ENCODE data around the gene GUCA2A. TPM values are rescaled to one million over a fixed set of nuclear protein-coding genes. Genes with fewer than 3 reads are reported as not detected.

GUCA2A gene
- total RNA-seq, 1 donor: not detected

DNA sequence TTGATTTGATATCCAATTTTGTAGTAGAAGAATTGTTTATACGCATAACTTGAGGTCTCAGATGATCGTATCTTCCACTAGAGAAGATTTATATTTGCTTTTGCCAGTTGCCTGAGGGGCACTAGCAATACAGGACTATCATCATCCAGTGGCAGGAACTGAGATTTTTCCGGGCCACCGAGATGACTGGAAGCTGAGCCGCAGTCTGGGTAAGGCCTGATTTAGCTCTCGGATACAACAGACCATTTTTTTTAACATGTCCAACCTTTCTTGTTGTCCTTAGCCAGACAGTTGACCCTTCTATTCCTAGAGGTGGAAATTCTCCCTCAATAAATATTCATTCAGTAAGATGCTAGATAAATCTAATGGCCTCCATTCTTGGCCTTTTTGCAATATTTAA lies 36.8 kb downstream of the GUCA2A start:
- DNase-seq (ENCODE audit: low read depth): no peak
- TF ChIP-seq, protein P1, sequence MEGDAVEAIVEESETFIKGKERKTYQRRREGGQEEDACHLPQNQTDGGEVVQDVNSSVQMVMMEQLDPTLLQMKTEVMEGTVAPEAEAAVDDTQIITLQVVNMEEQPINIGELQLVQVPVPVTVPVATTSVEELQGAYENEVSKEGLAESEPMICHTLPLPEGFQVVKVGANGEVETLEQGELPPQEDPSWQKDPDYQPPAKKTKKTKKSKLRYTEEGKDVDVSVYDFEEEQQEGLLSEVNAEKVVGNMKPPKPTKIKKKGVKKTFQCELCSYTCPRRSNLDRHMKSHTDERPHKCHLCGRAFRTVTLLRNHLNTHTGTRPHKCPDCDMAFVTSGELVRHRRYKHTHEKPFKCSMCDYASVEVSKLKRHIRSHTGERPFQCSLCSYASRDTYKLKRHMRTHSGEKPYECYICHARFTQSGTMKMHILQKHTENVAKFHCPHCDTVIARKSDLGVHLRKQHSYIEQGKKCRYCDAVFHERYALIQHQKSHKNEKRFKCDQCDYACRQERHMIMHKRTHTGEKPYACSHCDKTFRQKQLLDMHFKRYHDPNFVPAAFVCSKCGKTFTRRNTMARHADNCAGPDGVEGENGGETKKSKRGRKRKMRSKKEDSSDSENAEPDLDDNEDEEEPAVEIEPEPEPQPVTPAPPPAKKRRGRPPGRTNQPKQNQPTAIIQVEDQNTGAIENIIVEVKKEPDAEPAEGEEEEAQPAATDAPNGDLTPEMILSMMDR (IDR thresholded peaks at IDR 0.05; ENCODE audit: insufficient read depth, low read length): no peak
- H3K4me3 ChIP-seq (ENCODE audit: low read depth, low read length): no peak overlapping the region

DNA sequence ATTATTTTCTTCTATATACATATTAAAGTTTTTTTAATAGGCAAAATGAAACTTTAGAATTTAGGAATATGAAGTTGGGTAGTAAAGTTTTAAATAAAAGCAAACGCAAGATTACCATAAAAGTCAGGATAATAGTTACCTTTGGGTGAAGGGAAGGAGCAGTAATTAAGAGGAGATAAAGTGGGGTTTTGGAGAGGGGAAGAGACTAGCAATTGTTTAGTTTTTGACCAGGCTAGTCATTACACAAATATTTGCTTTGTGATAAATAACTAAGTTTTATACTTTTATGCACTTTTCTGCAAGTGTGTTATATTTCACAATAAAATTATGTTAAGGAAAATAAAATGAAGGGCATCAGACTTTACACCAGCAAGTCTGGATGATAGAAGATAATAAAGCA lies 39.0 kb downstream of the GUCA2A start:
- TF ChIP-seq, protein P1 (IDR thresholded peaks at IDR 0.05; ENCODE audit: insufficient read depth, low read length): no peak
- no peak overlapping the region for H3K4me3 ChIP-seq (ENCODE audit: low read depth, low read length)
- no peak for DNase-seq (ENCODE audit: low read depth)

DNA sequence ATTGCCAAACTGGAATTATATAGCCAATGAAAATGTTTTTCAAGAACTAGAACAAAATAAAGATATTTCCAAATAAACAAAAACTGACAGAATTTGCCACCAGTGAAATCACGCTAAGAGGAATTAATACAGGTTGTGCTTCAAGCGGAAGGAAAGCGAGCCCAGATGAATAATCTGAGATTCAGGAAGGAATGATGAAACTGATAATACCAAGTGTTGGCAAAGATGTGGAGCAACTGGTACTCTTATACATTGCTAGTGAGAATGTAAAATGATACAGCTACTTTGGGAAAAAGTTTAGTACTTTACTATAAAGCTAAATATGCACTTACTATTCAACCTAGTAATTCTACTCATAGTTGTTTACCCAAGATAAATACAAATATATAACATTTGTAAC lies 42.1 kb downstream of the GUCA2A start:
- no peak overlapping the region for H3K4me3 ChIP-seq (ENCODE audit: low read depth, low read length)
- TF ChIP-seq, protein P1 (IDR thresholded peaks at IDR 0.05; ENCODE audit: insufficient read depth, low read length): no peak
- DNase-seq (ENCODE audit: low read depth): no peak

DNA sequence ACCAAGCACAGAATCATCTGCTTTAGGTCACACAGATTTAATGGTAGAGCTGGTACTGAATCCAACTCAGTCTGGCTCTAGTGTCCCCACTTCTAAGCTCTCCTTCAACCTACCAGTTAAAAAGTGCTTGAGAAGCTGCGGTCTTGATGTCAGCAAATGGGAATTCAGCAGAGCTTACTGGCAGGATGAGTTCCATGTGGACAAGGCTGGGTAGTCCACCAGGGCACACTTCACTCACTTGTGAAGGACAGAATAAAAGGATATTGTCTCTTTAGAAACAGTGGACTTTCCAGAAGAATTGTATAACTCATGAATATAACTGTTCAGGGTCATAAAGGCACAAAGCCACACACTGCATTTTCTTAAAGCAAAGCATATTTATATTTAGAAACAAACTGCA lies 46.4 kb downstream of the GUCA2A start:
- TF ChIP-seq, protein P1 (IDR thresholded peaks at IDR 0.05; ENCODE audit: insufficient read depth, low read length): no peak
- no peak overlapping the region for H3K4me3 ChIP-seq (ENCODE audit: low read depth, low read length)

DNA sequence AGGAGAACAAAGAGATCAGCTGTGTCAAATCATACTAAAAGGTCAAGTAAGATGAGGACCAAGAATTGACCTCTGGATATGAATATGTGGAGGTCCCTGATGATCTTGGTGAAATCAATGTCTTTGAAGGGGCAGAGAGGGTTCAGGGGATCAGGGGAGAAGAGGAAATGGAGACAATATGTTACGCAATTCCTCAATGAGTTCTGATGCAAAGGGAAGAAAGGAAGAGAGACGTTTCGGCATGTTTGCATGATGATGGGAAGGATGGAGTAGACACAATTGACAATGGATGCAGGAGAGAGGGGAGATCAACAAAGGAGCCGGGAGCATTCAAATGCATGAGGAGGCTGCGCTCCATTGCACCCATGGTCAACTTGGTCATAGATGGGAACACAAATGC lies 47.3 kb downstream of the GUCA2A start:
- TF ChIP-seq, protein P1 (IDR thresholded peaks at IDR 0.05; ENCODE audit: insufficient read depth, low read length): no peak
- H3K4me3 ChIP-seq (ENCODE audit: low read depth, low read length): no peak overlapping the region
- DNase-seq (ENCODE audit: low read depth): no peak

More for the DNA sequence above, 46.4 kb downstream of the GUCA2A start:
- no peak for DNase-seq (ENCODE audit: low read depth)

DNA sequence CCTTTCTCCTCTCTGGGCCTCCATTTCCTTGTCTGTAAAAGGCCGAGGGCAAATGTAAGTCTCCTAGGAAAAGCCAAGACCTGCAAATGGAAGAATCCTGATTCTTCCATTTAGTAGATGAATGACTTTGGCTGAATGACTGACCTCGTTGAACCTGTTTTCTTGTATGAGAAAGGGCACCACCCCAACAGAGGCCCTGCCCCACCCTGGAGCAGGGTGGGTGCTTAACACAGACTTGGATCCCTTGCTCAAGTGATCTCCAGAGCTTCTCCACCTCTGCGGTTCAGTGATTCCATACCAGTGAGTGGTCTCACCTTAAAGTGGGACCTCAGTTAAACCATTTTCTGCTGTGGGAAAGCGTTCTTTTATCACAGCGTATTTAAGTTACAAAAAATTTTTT lies 50.3 kb downstream of the GUCA2A start:
- no peak overlapping the region for H3K4me3 ChIP-seq (ENCODE audit: low read depth, low read length)
- TF ChIP-seq, protein P1 (IDR thresholded peaks at IDR 0.05; ENCODE audit: insufficient read depth, low read length): no peak

More for the DNA sequence above, 50.3 kb downstream of the GUCA2A start:
- no peak for DNase-seq (ENCODE audit: low read depth)

Other genes with a start within 250 kb of the GUCA2A start
- gene HIVEP3, start 245.8 kb downstream of the GUCA2A start, total RNA-seq (ENCODE audit: low replicate concordance): 1.1 and 1.2 TPM in 2 replicates
- not detected in 2 replicates for gene GUCA2B, start 11.3 kb downstream of the GUCA2A start, total RNA-seq (ENCODE audit: low replicate concordance)
- gene FOXJ3, start 170.5 kb upstream of the GUCA2A start, total RNA-seq (ENCODE audit: low replicate concordance): 17.4 and 38.0 TPM in 2 replicates
- 0.09 TPM in 1 of 2 replicates, not detected in the other for gene RIMKLA, start 216.0 kb upstream of the GUCA2A start, total RNA-seq (ENCODE audit: low replicate concordance)